Measurements from ENCODE around the gene IRF6.

The IRF6 gene

GRCh38 chr1:209756615-209757445, 49.1 kb downstream of the IRF6 start:
- Histone ChIP-seq H3K4me1 (ENCODE audit: control extremely low read depth in 1 of 4, control insufficient read depth in 4 of 4, insufficient read depth in 4 of 4, low read length in 3 of 4) (peaks cover 32 to 55% (median 50%) of the 10 kb centered on the region in 4 experiments), H3K36me3 (ENCODE audit: control insufficient read depth in 4 of 4, insufficient read depth in 4 of 4, low read length in 3 of 4) (peaks cover 9 to 34% (median 23%) of the 10 kb centered on the region in 4 experiments), H3K27ac (ENCODE audit: insufficient read depth in 1 of 2, low read depth in 1 of 2, low read length in 2 of 2, poor library complexity in 1 of 2, severe bottlenecking in 2 of 2) (peak overlapping the region; percentile 26 to 77), H3K4me3 (ENCODE audit: control insufficient read depth in 1 of 7, extremely low read depth in 1 of 7, insufficient read depth in 4 of 7, low read depth in 2 of 7, low read length in 6 of 7) (peak overlapping the region; percentile 18 to 82 (median 63)), H3K27me3 (replicated peaks in 2 of 5; ENCODE audit: control insufficient read depth in 4 of 5, insufficient read depth in 5 of 5, low read length in 4 of 5) (no peaks in the 10 kb centered on the region), H3K9me3 (ENCODE audit: control extremely low read depth in 1 of 5, control insufficient read depth in 4 of 5, insufficient read depth in 2 of 5, low read depth in 1 of 5, low read length in 4 of 5) (no peaks in the 10 kb centered on the region)
- WGBS (ENCODE audit: insufficient coverage), result 8% methylated on average over 3 of the region's 5 CpGs
- DNase-seq, result peak; percentile 17 to 79 (median 69)
- ChIA-PET CTCF (interaction anchor here (1.2 to 8.2 kb wide), 3 partner anchors 9 to 19 kb away, joined by 4 to 54 read pairs (median 4); no protein-coding TSS in a partner anchor), POLR2A (interaction anchor here (0.6 kb wide), 1 partner anchor 65 kb away, joined by 3 read pairs; no protein-coding TSS in a partner anchor)

- H3K27ac ChIP-seq (ENCODE audit: insufficient read depth in 1 of 2, low read depth in 1 of 2, low read length in 2 of 2, poor library complexity in 1 of 2, severe bottlenecking in 2 of 2), result peak within 1 kb of the TSS; percentile 26 to 77
- H3K36me3 ChIP-seq (ENCODE audit: control insufficient read depth in 4 of 4, insufficient read depth in 4 of 4, low read length in 3 of 4), result peaks cover 3 to 26% (median 16%) of the 10 kb centered on the region in 4 experiments
- peak; percentile 85 to 97 (median 95) for DNase-seq
- 6% methylated on average over 8 of the region's 10 CpGs for WGBS (ENCODE audit: insufficient coverage)
- no peaks in the 10 kb centered on the region for H3K27me3 ChIP-seq (replicated peaks in 2 of 5; ENCODE audit: control insufficient read depth in 4 of 5, insufficient read depth in 5 of 5, low read length in 4 of 5)
- H3K9me3 ChIP-seq (ENCODE audit: control extremely low read depth in 1 of 5, control insufficient read depth in 4 of 5, insufficient read depth in 2 of 5, low read depth in 1 of 5, low read length in 4 of 5), result no peaks in the 10 kb centered on the region
- ChIA-PET CTCF (interaction anchor here (1.0 to 8.2 kb wide), 6 partner anchors 8 to 106 kb away, joined by 3 to 54 read pairs (median 4); no protein-coding TSS in a partner anchor), POLR2A (interaction anchor here (0.7 kb wide), 1 partner anchor 116 kb away, joined by 4 read pairs; no protein-coding TSS in a partner anchor)
- peaks cover 32 to 62% (median 57%) of the 10 kb centered on the region in 4 experiments for H3K4me1 ChIP-seq (ENCODE audit: control extremely low read depth in 1 of 4, control insufficient read depth in 4 of 4, insufficient read depth in 4 of 4, low read length in 3 of 4)
- peak within 1 kb of the TSS; percentile 18 to 82 (median 63) for H3K4me3 ChIP-seq (ENCODE audit: control insufficient read depth in 1 of 7, extremely low read depth in 1 of 7, insufficient read depth in 4 of 7, low read depth in 2 of 7, low read length in 6 of 7)
Observed at GRCh38 chr1:209755926-209756614, 49.9 kb downstream of the IRF6 start, which contains the start of gene TRAF3IP3. Gene TRAF3IP3, plus strand, starts transcription at chr1:209756053. Its CDS starts 3,987 bp downstream, at chr1:209760040.

DNA sequence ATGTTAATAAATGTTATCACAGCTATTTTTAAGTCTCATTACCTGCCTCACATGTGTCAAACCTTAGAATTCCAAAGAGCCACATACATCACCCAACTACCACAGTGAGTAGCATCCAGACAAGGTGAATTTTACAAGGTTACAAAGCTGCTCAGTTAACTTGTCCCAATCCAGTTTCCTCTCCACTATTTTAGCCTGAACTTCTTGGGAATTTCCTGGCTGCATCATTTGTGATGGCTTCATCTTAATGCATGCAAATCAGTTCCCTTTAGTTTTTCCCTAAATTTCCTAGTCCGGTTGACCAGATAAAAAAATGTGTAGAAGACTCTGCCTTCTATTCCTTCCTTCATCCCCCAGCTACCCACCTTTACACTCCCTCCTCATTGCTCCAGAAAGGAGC, 50.7 kb downstream of the IRF6 start:
- Histone ChIP-seq H3K4me3 (ENCODE audit: control insufficient read depth in 1 of 7, extremely low read depth in 1 of 7, insufficient read depth in 4 of 7, low read depth in 2 of 7, low read length in 6 of 7) (peak overlapping the region in 2 of 7 experiments; percentile 68 to 82), H3K36me3 (ENCODE audit: control insufficient read depth in 4 of 4, insufficient read depth in 4 of 4, low read length in 3 of 4) (peaks cover 0 to 19% (median 11%) of the 10 kb centered on the region in 4 experiments), H3K27me3 (replicated peaks in 2 of 5; ENCODE audit: control insufficient read depth in 4 of 5, insufficient read depth in 5 of 5, low read length in 4 of 5) (no peaks in the 10 kb centered on the region), H3K4me1 (ENCODE audit: control extremely low read depth in 1 of 4, control insufficient read depth in 4 of 4, insufficient read depth in 4 of 4, low read length in 3 of 4) (peaks cover 32 to 65% (median 57%) of the 10 kb centered on the region in 4 experiments), H3K27ac (ENCODE audit: insufficient read depth in 1 of 2, low read depth in 1 of 2, low read length in 2 of 2, poor library complexity in 1 of 2, severe bottlenecking in 2 of 2) (peak overlapping the region in 1 of 2 experiments; percentile 77), H3K9me3 (ENCODE audit: control extremely low read depth in 1 of 5, control insufficient read depth in 4 of 5, insufficient read depth in 2 of 5, low read depth in 1 of 5, low read length in 4 of 5) (no peaks in the 10 kb centered on the region)
- no CpG with 5 or more reads among the region's 1 CpG for WGBS (ENCODE audit: insufficient coverage)
- DNase-seq, result no peak
- ChIA-PET POLR2A (interaction anchor here (0.7 kb wide), 1 partner anchor 117 kb away, joined by 4 read pairs; no protein-coding TSS in a partner anchor), CTCF (interaction anchor here (0.9 to 8.2 kb wide), 6 partner anchors 9 to 105 kb away, joined by 3 to 54 read pairs (median 4); no protein-coding TSS in a partner anchor)

DNA sequence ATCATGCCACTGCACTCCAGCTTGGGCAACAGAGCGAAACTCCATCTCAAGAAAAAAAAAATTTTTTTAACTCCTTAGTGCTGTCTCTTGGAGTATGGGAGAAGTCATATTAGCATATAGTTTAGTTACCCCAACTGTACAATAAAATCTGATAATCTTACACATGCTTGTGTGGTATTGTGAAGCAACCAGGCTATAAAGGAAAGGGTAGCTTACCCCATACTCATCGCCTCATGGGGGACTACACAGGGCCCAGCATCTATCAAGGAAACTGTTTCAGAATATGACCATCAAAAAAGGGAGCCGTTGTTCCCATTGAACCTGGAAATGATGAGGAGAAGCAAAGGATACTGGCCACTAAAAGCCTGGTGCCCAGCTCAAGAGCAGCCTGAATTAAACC, 53.1 kb downstream of the IRF6 start:
- H3K36me3 ChIP-seq (ENCODE audit: control insufficient read depth in 4 of 4, insufficient read depth in 4 of 4, low read length in 3 of 4), result no peaks in the 10 kb centered on the region
- ChIA-PET CTCF (interaction anchor here (1.0 kb wide), 1 partner anchor 20 kb away, joined by 4 read pairs; no protein-coding TSS in a partner anchor), POLR2A (no interaction called here)
- no peak overlapping the region for H3K4me3 ChIP-seq (ENCODE audit: control insufficient read depth in 1 of 7, extremely low read depth in 1 of 7, insufficient read depth in 4 of 7, low read depth in 2 of 7, low read length in 6 of 7)
- H3K27ac ChIP-seq (ENCODE audit: insufficient read depth in 1 of 2, low read depth in 1 of 2, low read length in 2 of 2, poor library complexity in 1 of 2, severe bottlenecking in 2 of 2), result no peak overlapping the region
- no peaks in the 10 kb centered on the region for H3K27me3 ChIP-seq (replicated peaks in 2 of 5; ENCODE audit: control insufficient read depth in 4 of 5, insufficient read depth in 5 of 5, low read length in 4 of 5)
- peaks cover 22 to 57% (median 49%) of the 10 kb centered on the region in 4 experiments for H3K4me1 ChIP-seq (ENCODE audit: control extremely low read depth in 1 of 4, control insufficient read depth in 4 of 4, insufficient read depth in 4 of 4, low read length in 3 of 4)
- WGBS (ENCODE audit: insufficient coverage), result 100% methylated on average over 1 of the region's 3 CpGs
- no peaks in the 10 kb centered on the region for H3K9me3 ChIP-seq (ENCODE audit: control extremely low read depth in 1 of 5, control insufficient read depth in 4 of 5, insufficient read depth in 2 of 5, low read depth in 1 of 5, low read length in 4 of 5)
- DNase-seq, result no peak

- Histone ChIP-seq H3K4me1 (ENCODE audit: control extremely low read depth in 1 of 4, control insufficient read depth in 4 of 4, insufficient read depth in 4 of 4, low read length in 3 of 4) (peaks cover 13 to 54% (median 42%) of the 10 kb centered on the region in 4 experiments), H3K9me3 (ENCODE audit: control extremely low read depth in 1 of 5, control insufficient read depth in 4 of 5, insufficient read depth in 2 of 5, low read depth in 1 of 5, low read length in 4 of 5) (no peaks in the 10 kb centered on the region), H3K27ac (ENCODE audit: insufficient read depth in 1 of 2, low read depth in 1 of 2, low read length in 2 of 2, poor library complexity in 1 of 2, severe bottlenecking in 2 of 2) (peak overlapping the region in 1 of 2 experiments; percentile 44), H3K4me3 (ENCODE audit: control insufficient read depth in 1 of 7, extremely low read depth in 1 of 7, insufficient read depth in 4 of 7, low read depth in 2 of 7, low read length in 6 of 7) (peak overlapping the region in 2 of 7 experiments; percentile 6 to 7), H3K36me3 (ENCODE audit: control insufficient read depth in 4 of 4, insufficient read depth in 4 of 4, low read length in 3 of 4) (no peaks in the 10 kb centered on the region), H3K27me3 (replicated peaks in 2 of 5; ENCODE audit: control insufficient read depth in 4 of 5, insufficient read depth in 5 of 5, low read length in 4 of 5) (no peaks in the 10 kb centered on the region)
- no peak for DNase-seq
- 27% methylated on average over 5 of the region's 5 CpGs for WGBS (ENCODE audit: insufficient coverage)
- ChIA-PET POLR2A (no interaction called here), CTCF (interaction anchor here (0.9 to 1.2 kb wide), 2 partner anchors 8 to 175 kb away, joined by 3 to 4 read pairs; no protein-coding TSS in a partner anchor)
Observed at GRCh38 chr1:209751627-209752231, 54.2 kb downstream of the IRF6 start.

- no peaks in the 10 kb centered on the region for H3K9me3 ChIP-seq (ENCODE audit: control extremely low read depth in 1 of 5, control insufficient read depth in 4 of 5, insufficient read depth in 2 of 5, low read depth in 1 of 5, low read length in 4 of 5)
- H3K4me1 ChIP-seq (ENCODE audit: control extremely low read depth in 1 of 4, control insufficient read depth in 4 of 4, insufficient read depth in 4 of 4, low read length in 3 of 4), result peaks cover 5 to 36% (median 23%) of the 10 kb centered on the region in 4 experiments
- ChIA-PET CTCF (interaction anchor here (1.0 to 3.2 kb wide), 4 partner anchors 18 to 103 kb away, joined by 3 to 28 read pairs (median 6); no protein-coding TSS in a partner anchor), POLR2A (no interaction called here)
- DNase-seq, result no peak
- WGBS (ENCODE audit: insufficient coverage), result 89% methylated on average over 3 of the region's 6 CpGs
- no peak overlapping the region for H3K27ac ChIP-seq (ENCODE audit: insufficient read depth in 1 of 2, low read depth in 1 of 2, low read length in 2 of 2, poor library complexity in 1 of 2, severe bottlenecking in 2 of 2)
- no peak overlapping the region for H3K4me3 ChIP-seq (ENCODE audit: control insufficient read depth in 1 of 7, extremely low read depth in 1 of 7, insufficient read depth in 4 of 7, low read depth in 2 of 7, low read length in 6 of 7)
- no peaks in the 10 kb centered on the region for H3K27me3 ChIP-seq (replicated peaks in 2 of 5; ENCODE audit: control insufficient read depth in 4 of 5, insufficient read depth in 5 of 5, low read length in 4 of 5)
- no peaks in the 10 kb centered on the region for H3K36me3 ChIP-seq (ENCODE audit: control insufficient read depth in 4 of 4, insufficient read depth in 4 of 4, low read length in 3 of 4)
Observed at GRCh38 chr1:209749670-209750323, 56.1 kb downstream of the IRF6 start.

All from common myeloid progenitor, CD34-positive (primary cell).